Neural progenitor cell (in vitro differentiated cells): ENCODE data around the gene SOX10. TPM values are rescaled to one million over a fixed set of nuclear protein-coding genes. Genes with fewer than 3 reads are reported as not detected.

Experiments used
- DNase-seq: peaks from one replicate; pipeline ENCODE4 v3.0.0-alpha.2; 2016; ENCODE audit warnings: low spot score
- H2AFZ ChIP-seq: fragments of 200-600 bp; sonication (generic); replicated peaks from 2 replicates; pipeline ENCODE4 v1.6.1; 2016; ENCODE audit warnings: antibody characterized with exemption
- H3F3A ChIP-seq: fragments of 200-600 bp; sonication (generic); 2 replicates; pipeline ENCODE4 v1.6.1; 2016; ENCODE audit warnings: antibody characterized with exemption, low read depth
- H3K27ac ChIP-seq: fragments of 200-600 bp; sonication (generic); 2 replicates; pipeline ENCODE4 v1.5.1; 2016; ENCODE audit warnings: mild to moderate bottlenecking
- H3K27me3 ChIP-seq: fragments of 200-600 bp; sonication (generic); 2 replicates; pipeline ENCODE4 v1.6.1; 2016; ENCODE audit warnings: mild to moderate bottlenecking, moderate library complexity
- H3K36me3 ChIP-seq: fragments of 200-600 bp; sonication (generic); 2 replicates; pipeline ENCODE4 v1.5.1; 2016
- H3K4me1 ChIP-seq: fragments of 200-600 bp; sonication (generic); 2 replicates; pipeline ENCODE4 v1.6.1; 2016; ENCODE audit warnings: mixed run types
- H3K4me2 ChIP-seq: fragments of 200-600 bp; sonication (generic); 2 replicates; pipeline ENCODE4 v1.6.1; 2016
- H3K4me3 ChIP-seq: fragments of 200-600 bp; sonication (generic); 2 replicates; pipeline ENCODE4 v1.5.1; 2016
- H3K79me2 ChIP-seq: fragments of 200-600 bp; sonication (generic); 2 replicates; pipeline ENCODE4 v1.6.1; 2016; ENCODE audit warnings: low read depth
- H3K9ac ChIP-seq: fragments of 200-600 bp; sonication (generic); 2 replicates; pipeline ENCODE4 v1.6.1; 2016
- H3K9me3 ChIP-seq: fragments of 200-600 bp; sonication (generic); 2 replicates; pipeline ENCODE4 v1.5.1; 2016; ENCODE audit warnings: low read depth
- H4K20me1 ChIP-seq: fragments of 200-600 bp; sonication (generic); 2 replicates; pipeline ENCODE4 v1.6.1; 2016; ENCODE audit warnings: low read depth
- H3K27ac Mint-ChIP-seq: 3 replicates; pipeline ENCODE4 v1.8.0; 2021; ENCODE audit warnings: mixed read lengths
- H3K27me3 Mint-ChIP-seq: 2 replicates; pipeline ENCODE4 v1.8.0; 2022; ENCODE audit warnings: low read depth, mild to moderate bottlenecking, inconsistent platforms, moderate library complexity, mixed read lengths; ENCODE audit not compliant: insufficient read depth
- H3K36me3 Mint-ChIP-seq: 3 replicates; pipeline ENCODE4 v1.8.0; 2021; ENCODE audit warnings: mixed read lengths
- H3K4me1 Mint-ChIP-seq: 3 replicates; pipeline ENCODE4 v1.8.0; 2021; ENCODE audit warnings: mixed read lengths
- H3K4me3 Mint-ChIP-seq: 3 replicates; pipeline ENCODE4 v1.8.0; 2021; ENCODE audit warnings: mild to moderate bottlenecking, moderate library complexity, mixed read lengths
- H3K9me3 Mint-ChIP-seq: 3 replicates; pipeline ENCODE4 v1.8.0; 2020; ENCODE audit warnings: mixed read lengths
- EZH2 ChIP-seq: fragments of 200-600 bp; sonication (generic); IDR thresholded peaks from 2 replicates; pipeline ENCODE4 v1.6.1; 2017; ENCODE audit warnings: antibody characterized with exemption, mild to moderate bottlenecking, moderate library complexity
- EZH2phosphoT487 ChIP-seq: fragments of 200-600 bp; sonication (generic); IDR thresholded peaks from 2 replicates; pipeline ENCODE4 v1.6.1; 2017; ENCODE audit warnings: antibody characterized with exemption
- total RNA-seq: library from RNA; depleted of rRNA; stranded (reverse); fragments of >200 nt; gene quantifications from 2 replicates; pipeline ENCODE4 v1.2.3, GENCODE V29; 2015; ENCODE audit warnings: low replicate concordance
- TF ChIP-seq, protein P1 (sequence below): fragments of 200-600 bp; sonication (generic); IDR thresholded peaks from 2 replicates; pipeline ENCODE4 v1.5.1; 2017; ENCODE audit warnings: antibody characterized with exemption, mild to moderate bottlenecking

Gene SOX10
- total RNA-seq, 1 donor from 2014 or later = 0.99 TPM

DNA sequence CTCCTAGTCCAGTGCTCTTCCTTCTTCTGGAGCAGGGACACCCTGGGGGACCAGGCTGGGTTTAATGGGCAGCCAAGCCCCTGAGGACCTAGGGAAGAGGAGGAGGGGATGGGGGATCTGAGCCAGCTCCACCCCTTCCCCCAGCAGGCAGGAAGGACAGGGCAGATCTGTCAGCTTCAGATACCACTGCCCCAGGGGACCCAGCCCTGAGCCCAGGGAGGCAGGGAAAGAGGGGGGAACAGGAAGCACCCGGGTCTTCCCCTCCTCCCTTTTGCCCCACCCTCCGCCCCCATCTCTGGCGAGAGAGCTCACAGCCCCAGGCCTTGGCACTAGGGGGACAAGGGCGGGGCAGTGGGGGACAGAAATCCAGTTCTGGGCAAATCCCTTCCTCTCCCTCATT, 11.7 kb upstream of the SOX10 start:
- Mint-ChIP-seq H3K27me3 (peaks cover 6% of the 10 kb centered on the region), H3K27ac (no peak overlapping the region), H3K4me1 (peaks cover 10% of the 10 kb centered on the region), H3K36me3 (no peaks in the 10 kb centered on the region), H3K4me3 (no peak overlapping the region), H3K9me3 (no peaks in the 10 kb centered on the region)
- no peak overlapping the region for H3K27ac ChIP-seq
- TF ChIP-seq EZH2phosphoT487 = no peak
- TF ChIP-seq, protein P1, sequence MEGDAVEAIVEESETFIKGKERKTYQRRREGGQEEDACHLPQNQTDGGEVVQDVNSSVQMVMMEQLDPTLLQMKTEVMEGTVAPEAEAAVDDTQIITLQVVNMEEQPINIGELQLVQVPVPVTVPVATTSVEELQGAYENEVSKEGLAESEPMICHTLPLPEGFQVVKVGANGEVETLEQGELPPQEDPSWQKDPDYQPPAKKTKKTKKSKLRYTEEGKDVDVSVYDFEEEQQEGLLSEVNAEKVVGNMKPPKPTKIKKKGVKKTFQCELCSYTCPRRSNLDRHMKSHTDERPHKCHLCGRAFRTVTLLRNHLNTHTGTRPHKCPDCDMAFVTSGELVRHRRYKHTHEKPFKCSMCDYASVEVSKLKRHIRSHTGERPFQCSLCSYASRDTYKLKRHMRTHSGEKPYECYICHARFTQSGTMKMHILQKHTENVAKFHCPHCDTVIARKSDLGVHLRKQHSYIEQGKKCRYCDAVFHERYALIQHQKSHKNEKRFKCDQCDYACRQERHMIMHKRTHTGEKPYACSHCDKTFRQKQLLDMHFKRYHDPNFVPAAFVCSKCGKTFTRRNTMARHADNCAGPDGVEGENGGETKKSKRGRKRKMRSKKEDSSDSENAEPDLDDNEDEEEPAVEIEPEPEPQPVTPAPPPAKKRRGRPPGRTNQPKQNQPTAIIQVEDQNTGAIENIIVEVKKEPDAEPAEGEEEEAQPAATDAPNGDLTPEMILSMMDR = no peak
- no peak for TF ChIP-seq EZH2
- no peaks in the 10 kb centered on the region for H3K36me3 ChIP-seq
- H3F3A ChIP-seq = no peaks in the 10 kb centered on the region
- no peak for DNase-seq
- H3K27me3 ChIP-seq = no peaks in the 10 kb centered on the region
- H3K4me2 ChIP-seq = no peak overlapping the region
- H4K20me1 ChIP-seq = no peaks in the 10 kb centered on the region
- H3K4me3 ChIP-seq = no peak overlapping the region
- no peaks in the 10 kb centered on the region for H3K9me3 ChIP-seq
- H3K79me2 ChIP-seq = no peaks in the 10 kb centered on the region
- H3K9ac ChIP-seq = no peak overlapping the region
- peaks cover 10% of the 10 kb centered on the region for H3K4me1 ChIP-seq
- H2AFZ ChIP-seq = no peak overlapping the region

DNA sequence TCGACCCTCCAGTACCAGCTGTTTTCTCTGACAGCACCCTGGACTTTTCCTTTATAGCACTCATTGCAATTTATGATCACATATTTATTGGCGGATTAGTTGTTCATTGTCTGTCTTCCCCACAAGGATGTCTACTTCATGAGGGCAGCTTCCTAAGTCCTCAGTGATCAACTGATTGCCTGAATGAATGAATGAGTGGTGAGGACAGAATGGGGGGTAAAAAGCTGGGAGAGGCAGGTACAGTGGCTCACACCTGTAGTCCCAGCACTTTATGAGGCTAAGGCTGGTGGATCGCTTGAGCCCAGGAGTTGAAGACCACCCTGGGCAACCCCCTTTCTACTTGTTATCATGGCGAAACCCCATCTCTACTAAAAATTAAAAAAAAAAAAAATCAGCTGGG, 11.1 kb upstream of the SOX10 start:
- Histone ChIP-seq H3K79me2 (no peaks in the 10 kb centered on the region), H3K27me3 (no peaks in the 10 kb centered on the region), H3K36me3 (no peaks in the 10 kb centered on the region), H3K9me3 (no peaks in the 10 kb centered on the region), H3K9ac (no peak overlapping the region), H3K4me3 (no peak overlapping the region), H4K20me1 (no peaks in the 10 kb centered on the region), H3K4me1 (peaks cover 10% of the 10 kb centered on the region), H3K4me2 (no peak overlapping the region), H2AFZ (no peak overlapping the region), H3F3A (no peaks in the 10 kb centered on the region), H3K27ac (no peak overlapping the region)
- H3K4me3 Mint-ChIP-seq = no peak overlapping the region
- no peaks in the 10 kb centered on the region for H3K36me3 Mint-ChIP-seq
- no peak for DNase-seq
- no peak overlapping the region for H3K27ac Mint-ChIP-seq
- no peaks in the 10 kb centered on the region for H3K9me3 Mint-ChIP-seq
- no peak for TF ChIP-seq EZH2phosphoT487
- TF ChIP-seq, protein P1 = no peak
- no peak for TF ChIP-seq EZH2
- peaks cover 8% of the 10 kb centered on the region for H3K27me3 Mint-ChIP-seq
- peaks cover 10% of the 10 kb centered on the region for H3K4me1 Mint-ChIP-seq

DNA sequence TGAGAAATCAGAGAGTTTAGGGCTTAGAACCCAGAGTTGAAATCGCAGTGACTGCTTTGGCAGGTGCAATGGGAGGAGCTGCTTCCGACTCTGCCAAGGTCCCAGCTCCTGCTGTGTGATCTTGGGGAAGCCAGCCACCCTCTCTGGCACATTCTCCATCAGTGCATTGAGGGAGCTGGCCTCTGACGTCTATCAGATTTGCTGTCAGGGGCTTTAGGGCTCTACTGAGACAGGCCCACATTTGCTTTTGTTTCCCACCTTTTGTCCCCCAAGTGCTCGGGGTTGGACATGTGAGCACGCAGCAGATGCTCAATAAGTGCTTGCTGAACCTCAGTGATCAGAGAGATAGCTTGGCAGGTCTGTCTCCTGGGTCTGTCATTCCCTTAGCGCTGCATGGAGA, 10.6 kb upstream of the SOX10 start:
- TF ChIP-seq EZH2 = no peak
- TF ChIP-seq, protein P1 = no peak
- TF ChIP-seq EZH2phosphoT487 = no peak
- Histone ChIP-seq H3K36me3 (no peaks in the 10 kb centered on the region), H3K4me3 (no peak overlapping the region), H3K27ac (no peak overlapping the region), H3K9ac (no peak overlapping the region), H3K27me3 (no peaks in the 10 kb centered on the region), H2AFZ (no peak overlapping the region), H3K4me2 (no peak overlapping the region), H4K20me1 (no peaks in the 10 kb centered on the region), H3F3A (no peaks in the 10 kb centered on the region), H3K4me1 (peaks cover 10% of the 10 kb centered on the region), H3K9me3 (no peaks in the 10 kb centered on the region), H3K79me2 (no peaks in the 10 kb centered on the region)
- Mint-ChIP-seq H3K27me3 (peaks cover 4% of the 10 kb centered on the region), H3K9me3 (no peaks in the 10 kb centered on the region), H3K27ac (no peak overlapping the region), H3K36me3 (no peaks in the 10 kb centered on the region), H3K4me3 (no peak overlapping the region), H3K4me1 (peaks cover 6% of the 10 kb centered on the region)
- DNase-seq = no peak
